ENCODE data around the gene ABHD13.
"Not testable (repeated sequence)": the region's sequence is repeated elsewhere in the genome, so short reads cannot be mapped to it uniquely, and the experiment has no call there.

ABHD13 gene

DNA sequence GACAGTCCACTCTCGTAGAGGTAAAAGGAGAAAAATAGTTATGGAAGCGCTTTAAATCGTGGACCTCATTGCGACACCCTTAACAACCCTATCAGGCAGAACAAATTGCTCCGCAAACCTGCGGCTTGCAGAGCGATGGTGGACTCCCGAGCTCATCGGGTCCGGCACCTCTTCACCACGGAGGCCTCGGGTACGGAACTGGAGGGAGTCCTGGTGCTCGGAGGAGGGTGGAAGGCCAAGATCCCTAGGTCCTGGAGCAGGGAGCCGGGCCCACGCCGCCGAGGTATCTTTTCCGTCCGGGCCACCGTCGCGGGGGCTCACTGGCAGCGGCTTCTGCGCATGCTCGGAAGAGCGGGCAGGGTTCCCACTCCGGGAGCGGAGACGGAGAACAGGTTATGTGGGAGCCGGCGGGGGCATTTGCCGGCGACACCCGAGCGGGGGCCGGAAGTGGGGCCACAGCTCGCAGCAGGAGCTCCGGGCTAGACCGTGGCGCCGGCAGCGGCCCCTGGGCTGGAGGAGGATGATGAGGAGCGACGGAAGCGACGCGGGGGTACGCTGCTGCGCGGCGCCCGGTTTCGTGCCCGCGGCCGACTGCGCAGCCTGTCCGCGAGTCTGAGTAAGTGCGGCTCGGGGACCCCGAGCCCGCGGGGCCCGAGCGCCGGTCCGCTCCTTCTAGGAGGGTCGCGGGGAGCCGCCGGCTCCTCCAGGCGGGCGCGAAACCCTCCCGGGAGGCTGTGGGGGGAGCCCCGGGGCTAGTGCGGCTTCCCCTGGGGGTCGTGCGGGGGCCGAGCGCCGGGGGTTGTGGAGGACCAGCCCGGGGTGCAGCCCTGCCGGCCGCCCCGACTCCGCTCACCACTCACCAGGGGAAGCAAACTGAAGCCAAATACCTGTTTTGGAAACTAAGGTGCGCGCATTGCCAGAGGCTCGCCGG, at the start of gene ABHD13:
ABHD13 (plus strand) TSS at position 349 of the 931 bp plus-strand sequence. CDS start 10,827 bp downstream, outside the sequence.
- peak; percentile 89 for DNase-seq

- no peak for DNase-seq
Measured at GRCh38 chr13:108168929-108169328, 49.3 kb upstream of the ABHD13 start.

DNA sequence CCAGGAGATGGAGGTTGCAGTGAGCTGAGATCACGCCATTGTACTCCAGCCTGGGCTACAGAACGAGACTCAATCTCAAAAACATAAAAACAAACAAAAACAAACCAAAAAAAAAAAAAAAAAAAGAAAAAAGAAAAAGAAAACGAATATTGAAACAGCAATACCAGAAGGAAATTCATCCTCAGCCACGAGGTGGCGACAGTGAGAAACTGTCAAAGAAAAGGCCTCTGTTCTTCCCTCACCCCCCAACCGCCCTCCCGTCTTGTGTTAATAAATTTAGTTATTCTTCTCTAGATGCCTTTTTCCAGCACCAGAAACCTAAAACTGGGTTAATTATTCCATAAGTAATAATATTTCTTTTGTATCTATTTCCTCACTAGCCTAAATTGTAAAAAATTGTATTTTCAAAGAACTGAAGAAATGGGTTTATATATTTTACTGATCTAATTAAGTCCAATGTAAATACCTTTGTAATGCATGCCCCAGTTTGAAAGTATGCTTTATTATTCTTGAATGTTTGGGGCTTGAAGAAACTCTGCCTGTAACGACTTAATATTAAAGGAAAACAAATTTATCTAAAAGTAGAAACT, 41.4 kb upstream of the ABHD13 start:
- peak; percentile 32 to 59 for DNase-seq

DNA sequence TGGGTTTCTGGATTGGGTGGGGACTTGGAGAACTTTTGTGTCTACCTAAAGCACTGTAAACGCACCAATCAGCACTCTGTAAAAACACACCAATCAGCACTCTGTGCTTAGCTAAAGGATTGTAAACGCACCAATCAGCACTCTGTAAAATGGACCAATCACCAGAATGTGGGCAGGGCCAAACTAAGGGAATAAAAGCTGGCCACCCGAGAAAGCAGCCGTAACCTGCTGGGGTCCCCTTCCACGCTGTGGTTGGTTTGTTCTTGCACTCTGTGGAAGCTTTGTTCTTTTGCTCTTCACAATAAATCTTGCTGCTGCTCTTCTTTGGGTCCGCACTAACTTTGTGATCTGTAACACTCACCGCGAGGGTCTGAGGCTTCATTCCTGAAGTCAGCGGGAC, 40.1 kb upstream of the ABHD13 start:
- DNase-seq = no peak

- no peak for DNase-seq
Measured at GRCh38 chr13:108182652-108183051, 35.5 kb upstream of the ABHD13 start.

DNA sequence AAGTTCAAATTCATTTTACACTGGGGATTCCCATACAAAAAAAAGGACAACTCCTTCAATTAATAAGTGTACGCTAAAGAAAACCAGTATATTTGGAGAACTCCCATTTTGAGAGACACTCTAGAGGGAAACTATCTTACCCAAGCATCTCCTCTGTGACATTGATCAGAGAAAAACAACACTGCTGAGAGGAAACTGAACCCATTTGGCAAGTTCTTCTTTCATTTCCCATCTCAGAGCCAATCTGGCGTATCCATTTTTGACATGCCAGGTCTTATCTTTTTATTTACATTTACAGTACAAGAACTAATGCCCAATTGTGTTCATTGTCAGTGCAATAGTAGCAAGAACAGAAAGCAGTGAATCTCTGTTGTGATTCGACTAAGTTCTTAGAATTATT, 33.0 kb upstream of the ABHD13 start:
- DNase-seq = no peak

GRCh38 chr13:108188260-108188659, 29.9 kb upstream of the ABHD13 start:
- no peak for DNase-seq

DNA sequence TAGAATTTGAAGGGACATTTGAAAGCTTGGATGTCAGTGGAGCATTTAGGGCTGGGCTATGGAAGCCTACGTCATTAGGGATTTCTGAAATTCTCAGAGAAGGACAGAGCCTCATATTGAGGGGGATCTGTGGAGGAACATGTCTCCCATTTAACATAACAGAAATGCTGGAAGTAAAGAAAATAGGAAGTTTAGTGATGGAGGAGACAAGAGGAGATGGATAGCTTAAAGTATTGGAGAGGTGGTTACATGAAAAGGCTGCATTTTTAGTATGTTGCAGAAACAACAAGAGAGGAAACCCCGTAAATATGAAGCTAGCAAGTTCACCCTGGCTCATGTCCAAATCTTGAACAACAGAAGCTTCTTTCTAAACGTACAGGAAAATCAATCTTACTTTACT, 27.3 kb upstream of the ABHD13 start:
- no peak for DNase-seq

DNA sequence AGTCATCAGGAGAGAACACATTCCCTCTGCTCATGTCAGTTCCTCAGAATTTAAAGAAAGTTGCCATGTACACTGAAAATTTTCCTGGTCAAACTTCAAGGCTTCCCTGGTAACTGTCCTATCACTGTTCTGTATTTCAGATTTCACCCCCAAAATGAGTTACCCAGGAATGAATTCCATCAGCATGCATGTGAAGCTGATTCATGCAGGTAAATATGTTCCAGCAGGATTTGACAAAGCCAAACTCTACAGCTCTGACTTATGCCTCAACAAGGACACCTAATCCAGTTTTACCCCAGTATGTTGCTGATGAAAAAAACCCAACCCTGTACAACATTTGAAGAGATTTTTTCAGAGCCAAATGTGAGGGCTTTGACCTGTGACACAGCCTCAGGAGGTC, 24.4 kb upstream of the ABHD13 start:
- DNase-seq = no peak

DNA sequence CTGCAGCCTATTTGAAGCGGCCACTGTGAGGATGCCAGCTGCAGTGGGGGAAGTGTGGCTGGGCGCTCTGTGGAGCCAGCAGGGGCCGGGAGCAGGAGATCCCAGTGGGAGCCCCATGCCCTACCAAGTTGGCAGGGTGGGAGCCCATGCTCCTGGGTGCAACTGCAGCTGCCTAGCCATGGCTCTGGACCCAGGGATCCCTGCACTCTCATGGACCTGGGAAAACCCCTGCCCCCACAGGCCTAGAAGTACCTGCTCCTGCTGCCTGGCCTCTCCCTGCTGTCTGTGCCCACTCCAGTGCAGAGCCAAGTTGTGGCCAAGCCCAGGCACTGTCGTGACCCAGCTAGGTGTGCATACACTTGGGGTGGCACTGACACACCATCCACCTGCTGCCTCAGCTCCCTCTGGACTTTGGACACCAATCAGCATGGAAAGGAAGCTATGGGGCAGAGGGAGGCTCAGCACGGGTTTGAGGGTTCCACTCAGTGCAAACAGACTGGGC, 23.7 kb upstream of the ABHD13 start:
- no peak for DNase-seq

DNA sequence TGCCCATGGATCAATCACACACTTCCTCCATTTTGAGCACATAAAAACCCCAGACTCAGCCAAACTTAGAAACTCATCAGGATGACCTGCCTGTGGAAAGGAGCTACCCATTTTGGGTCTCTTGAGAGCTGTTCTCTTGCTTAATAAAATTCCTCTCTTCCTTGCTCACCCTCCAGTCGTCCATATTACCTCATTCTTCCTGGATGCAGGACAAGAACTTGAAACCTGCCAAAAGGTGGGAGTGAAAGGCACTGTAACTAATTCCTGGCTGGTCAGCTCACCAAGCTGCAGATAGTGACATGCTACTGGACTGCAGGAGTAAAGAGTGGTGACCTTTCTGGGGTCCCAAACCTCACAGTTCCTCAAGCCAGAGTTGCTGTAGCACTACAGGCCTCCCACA, 23.0 kb upstream of the ABHD13 start:
- no peak for DNase-seq

DNA sequence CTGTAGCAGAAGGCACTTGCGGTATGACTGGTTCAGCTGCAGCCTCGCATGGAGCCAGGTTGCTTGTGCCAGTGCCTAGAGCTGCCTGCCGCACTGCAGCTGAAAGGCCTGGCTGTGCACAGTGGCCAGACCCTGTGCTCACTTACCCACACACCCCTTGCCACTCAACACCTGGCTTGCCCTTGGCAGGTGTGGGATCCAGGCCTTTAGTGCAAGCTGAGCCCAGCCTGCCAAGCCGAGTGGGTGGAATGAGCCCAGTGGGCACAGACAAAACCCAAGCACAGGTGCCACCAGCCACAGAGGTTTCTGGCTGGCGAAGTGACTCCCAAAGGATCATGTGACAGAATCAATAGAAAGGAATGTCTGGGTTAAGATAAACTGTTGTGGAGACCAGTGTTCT, 22.3 kb upstream of the ABHD13 start:
- no peak for DNase-seq

- no peak for DNase-seq
Measured at GRCh38 chr13:108200781-108201398, 17.3 kb upstream of the ABHD13 start.

- DNase-seq = no peak
Measured at GRCh38 chr13:108210551-108210950, 7.6 kb upstream of the ABHD13 start.

- no peak for DNase-seq
Measured at GRCh38 chr13:108212886-108213285, 5.3 kb upstream of the ABHD13 start.

- no peak for DNase-seq
Measured at GRCh38 chr13:108213946-108214345, 4.2 kb upstream of the ABHD13 start.

DNA sequence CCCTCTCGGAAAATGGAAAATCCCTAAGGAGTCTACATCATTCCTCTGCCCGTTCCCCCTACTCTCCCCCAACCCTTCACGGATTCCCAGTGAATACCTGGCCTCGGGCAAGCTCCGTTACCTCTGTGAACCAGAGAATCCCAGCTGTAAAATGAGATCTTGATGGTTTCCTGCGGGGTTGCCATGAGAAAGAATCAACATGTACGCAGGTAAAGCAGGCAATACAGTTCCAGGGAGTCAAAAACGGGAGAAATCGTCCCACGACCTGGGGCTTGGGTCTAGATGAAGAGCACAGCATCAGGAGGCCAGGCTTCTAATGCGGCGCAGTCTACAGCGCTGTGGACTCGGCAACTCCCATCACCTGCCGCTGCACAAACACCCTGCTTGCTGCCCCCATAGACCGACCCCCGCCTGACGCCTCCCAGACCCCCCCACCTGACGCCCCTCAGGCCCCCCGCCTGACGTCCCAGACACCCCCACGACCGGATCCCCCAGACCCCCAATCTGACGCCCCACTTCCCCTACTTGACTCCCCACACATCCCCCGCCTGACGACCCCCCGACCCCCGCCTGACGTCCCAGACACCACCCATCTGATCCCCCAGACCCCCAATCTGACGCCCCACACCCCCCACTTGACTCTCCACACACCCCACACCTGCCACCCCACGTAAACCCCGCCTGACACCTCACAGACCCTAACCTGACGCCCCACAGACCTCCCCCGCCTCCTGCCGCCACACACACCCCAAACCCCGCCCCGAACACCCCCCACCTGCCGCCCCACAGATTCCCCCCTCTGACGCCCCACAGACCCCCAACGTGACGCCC, 3.5 kb upstream of the ABHD13 start:
- DNase-seq = no peak

- peak; percentile 85 to 89 for DNase-seq
Measured at GRCh38 chr13:108215436-108215835, 2.8 kb upstream of the ABHD13 start, which contains the start of gene LIG4. LIG4 (minus strand) TSS chr13:108215536; CDS start chr13:108211268, 4,268 bp downstream.

DNA sequence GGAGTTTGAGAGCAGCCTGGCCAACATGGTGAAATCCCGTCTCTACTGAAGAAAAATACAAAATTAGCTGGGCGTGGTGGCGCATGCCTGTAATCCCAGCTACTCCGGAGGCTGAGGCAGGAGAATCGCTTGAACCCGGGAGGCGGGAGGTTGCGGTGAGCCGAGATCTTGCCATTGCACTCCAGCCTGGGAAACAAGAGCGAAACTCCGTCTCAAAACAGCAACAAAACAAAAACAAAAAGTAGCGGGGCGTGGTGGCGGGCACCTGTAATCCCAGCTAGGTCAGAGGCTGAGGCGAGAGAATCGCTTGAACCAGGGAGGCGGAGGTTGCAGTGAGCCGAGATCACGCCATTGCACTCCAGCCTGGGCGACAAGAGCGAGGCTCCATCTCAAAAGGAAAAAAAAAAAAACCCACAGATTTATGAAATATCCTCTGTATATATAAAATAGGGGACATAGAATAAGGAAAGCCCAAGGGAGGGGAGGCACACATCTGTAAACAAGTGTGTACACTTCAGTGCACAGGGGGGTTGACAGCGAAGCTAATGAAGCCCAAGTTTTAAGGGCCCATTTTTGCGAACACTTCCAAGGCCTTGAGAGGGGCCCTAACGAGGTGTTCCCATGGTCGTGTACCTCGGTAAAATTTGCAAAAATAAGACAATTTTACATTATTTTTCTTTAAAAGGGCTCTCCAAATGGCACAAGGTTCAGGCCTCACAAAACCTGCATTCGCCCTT, 717 bp upstream of the ABHD13 start:
- DNase-seq = not testable (repeated sequence)

DNA sequence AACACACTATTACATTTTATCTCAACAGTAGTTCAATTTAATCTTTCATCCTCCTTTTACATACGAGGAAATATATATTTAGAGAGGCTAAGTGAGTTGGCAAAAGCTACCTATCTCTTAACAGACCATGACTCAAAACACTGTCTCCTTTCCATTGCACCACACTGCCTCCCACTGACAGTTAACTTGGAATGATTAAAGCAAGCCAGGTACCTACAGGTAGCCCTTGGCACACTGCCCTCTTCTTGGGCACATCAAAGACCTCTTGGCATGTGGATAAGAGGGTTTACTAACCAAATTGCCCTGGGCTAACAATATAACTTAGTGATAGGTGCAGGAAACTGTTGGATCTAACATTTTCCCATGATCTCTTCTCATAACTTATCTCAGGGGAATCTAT, 1.8 kb downstream of the ABHD13 start:
- DNase-seq = no peak

DNA sequence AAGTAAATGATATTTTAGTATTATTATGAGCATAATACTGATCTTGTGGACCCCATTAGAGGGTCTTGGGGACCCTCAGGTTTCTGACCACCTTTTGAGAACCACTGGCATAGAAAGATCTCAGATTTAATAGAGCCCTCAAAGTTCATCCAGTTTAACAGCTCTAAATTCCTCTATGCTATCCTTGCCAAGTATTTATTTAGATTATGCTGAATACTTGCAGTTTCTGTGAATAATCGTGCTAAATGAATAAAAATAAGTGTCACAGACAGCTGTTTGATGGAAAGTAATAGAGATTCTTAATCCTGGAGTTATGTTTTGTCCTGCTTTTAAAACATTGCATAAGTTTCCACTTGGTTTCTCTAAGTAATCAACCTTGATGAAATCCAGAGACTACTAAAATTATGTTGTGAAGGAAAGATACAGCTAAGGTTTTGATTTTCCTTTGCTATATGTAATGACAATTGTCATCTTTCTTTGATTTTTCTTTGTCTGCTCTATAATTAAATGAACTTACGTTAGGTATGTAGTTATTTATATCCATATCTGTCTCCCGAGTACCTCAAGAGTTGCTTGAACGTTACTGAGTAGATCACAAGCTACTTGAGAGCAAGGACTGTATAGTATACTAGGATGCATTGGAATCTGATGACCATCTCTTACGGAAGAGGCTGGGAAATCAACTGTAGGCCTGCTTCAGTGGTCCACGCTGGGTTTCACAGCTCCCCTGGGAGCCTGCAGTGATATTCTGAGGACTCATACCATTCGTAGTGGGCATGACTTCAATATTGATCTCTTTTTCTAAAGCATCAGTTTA, 5.7 kb downstream of the ABHD13 start:
- DNase-seq = no peak
